ENCODE measurements around the gene AGPAT4.

The AGPAT4 gene

GRCh38 chr6:161151660-161152526, 122.0 kb downstream of the AGPAT4 start:
- no peak overlapping the region for H2BK5ac ChIP-seq (ENCODE audit: low read length)
- no peaks in the 10 kb centered on the region for H3K79me2 ChIP-seq (ENCODE audit: control insufficient read depth, insufficient read depth, low read length)
- no peak overlapping the region for H3K4me3 ChIP-seq (ENCODE audit: low read length)
- H3K56ac ChIP-seq (ENCODE audit: low read length) = no peak overlapping the region
- peaks cover 5% of the 10 kb centered on the region for H3K36me3 ChIP-seq (ENCODE audit: control insufficient read depth, insufficient read depth, low read length)
- no peaks in the 10 kb centered on the region for H3K4me1 ChIP-seq (ENCODE audit: control insufficient read depth, low read depth, low read length)
- WGBS (ENCODE audit: extremely low coverage, insufficient coverage, low lambda C conversion rate) = no CpG with 5 or more reads among the region's 19 CpGs
- DNase-seq = no peak
- H2AK5ac ChIP-seq (ENCODE audit: low read length) = no peak overlapping the region
- no peak overlapping the region for H3K4ac ChIP-seq (ENCODE audit: low read depth, low read length)
- H3K27ac ChIP-seq (ENCODE audit: low read depth, low read length) = no peak overlapping the region
- H3K23ac ChIP-seq (ENCODE audit: low read length) = no peak overlapping the region
- no peak overlapping the region for H4K5ac ChIP-seq (ENCODE audit: low read length)
- no peaks in the 10 kb centered on the region for H3K27me3 ChIP-seq (ENCODE audit: insufficient read depth, low read length, poor library complexity)
- H3K18ac ChIP-seq (ENCODE audit: low read length) = no peak overlapping the region
- no peak overlapping the region for H2BK15ac ChIP-seq (replicated peaks; ENCODE audit: low read depth)
- H3K79me1 ChIP-seq (ENCODE audit: low read length) = peaks cover 2% of the 10 kb centered on the region
- H2BK120ac ChIP-seq (ENCODE audit: low read depth, low read length) = no peak overlapping the region
- no peak overlapping the region for H3K9ac ChIP-seq (ENCODE audit: low read length)
- no peak overlapping the region for H4K8ac ChIP-seq (ENCODE audit: low read depth, low read length)
- no peak overlapping the region for H3K4me2 ChIP-seq (ENCODE audit: low read length)

GRCh38 chr6:161151059-161151645, 122.7 kb downstream of the AGPAT4 start:
- H2BK5ac ChIP-seq (ENCODE audit: low read length) = no peak overlapping the region
- H3K4me3 ChIP-seq (ENCODE audit: low read length) = no peak overlapping the region
- no peak overlapping the region for H3K18ac ChIP-seq (ENCODE audit: low read length)
- no peak overlapping the region for H2AK5ac ChIP-seq (ENCODE audit: low read length)
- no peaks in the 10 kb centered on the region for H3K4me1 ChIP-seq (ENCODE audit: control insufficient read depth, low read depth, low read length)
- H3K4me2 ChIP-seq (ENCODE audit: low read length) = no peak overlapping the region
- no peak overlapping the region for H2BK15ac ChIP-seq (replicated peaks; ENCODE audit: low read depth)
- no peak overlapping the region for H3K9ac ChIP-seq (ENCODE audit: low read length)
- H2BK120ac ChIP-seq (ENCODE audit: low read depth, low read length) = no peak overlapping the region
- WGBS (ENCODE audit: extremely low coverage, insufficient coverage, low lambda C conversion rate) = no CpG with 5 or more reads among the region's 18 CpGs
- H3K23ac ChIP-seq (ENCODE audit: low read length) = no peak overlapping the region
- no peaks in the 10 kb centered on the region for H3K79me2 ChIP-seq (ENCODE audit: control insufficient read depth, insufficient read depth, low read length)
- H3K4ac ChIP-seq (ENCODE audit: low read depth, low read length) = no peak overlapping the region
- DNase-seq = no peak
- peaks cover 2% of the 10 kb centered on the region for H3K79me1 ChIP-seq (ENCODE audit: low read length)
- peaks cover 8% of the 10 kb centered on the region for H3K36me3 ChIP-seq (ENCODE audit: control insufficient read depth, insufficient read depth, low read length)
- no peak overlapping the region for H4K5ac ChIP-seq (ENCODE audit: low read length)
- peak overlapping the region; percentile 15 for H3K56ac ChIP-seq (ENCODE audit: low read length)
- no peaks in the 10 kb centered on the region for H3K27me3 ChIP-seq (ENCODE audit: insufficient read depth, low read length, poor library complexity)
- no peak overlapping the region for H3K27ac ChIP-seq (ENCODE audit: low read depth, low read length)
- H4K8ac ChIP-seq (ENCODE audit: low read depth, low read length) = no peak overlapping the region

GRCh38 chr6:161150566-161150965, 123.3 kb downstream of the AGPAT4 start:
- Histone ChIP-seq H3K79me2 (ENCODE audit: control insufficient read depth, insufficient read depth, low read length) (no peaks in the 10 kb centered on the region), H3K27ac (ENCODE audit: low read depth, low read length) (no peak overlapping the region), H3K23ac (ENCODE audit: low read length) (no peak overlapping the region), H4K8ac (ENCODE audit: low read depth, low read length) (no peak overlapping the region), H3K9ac (ENCODE audit: low read length) (no peak overlapping the region), H2BK120ac (ENCODE audit: low read depth, low read length) (no peak overlapping the region), H3K4ac (ENCODE audit: low read depth, low read length) (no peak overlapping the region), H3K4me2 (ENCODE audit: low read length) (no peak overlapping the region), H2BK5ac (ENCODE audit: low read length) (no peak overlapping the region), H3K36me3 (ENCODE audit: control insufficient read depth, insufficient read depth, low read length) (peaks cover 11% of the 10 kb centered on the region), H3K27me3 (ENCODE audit: insufficient read depth, low read length, poor library complexity) (no peaks in the 10 kb centered on the region), H3K18ac (ENCODE audit: low read length) (no peak overlapping the region), H4K5ac (ENCODE audit: low read length) (no peak overlapping the region), H2BK15ac (replicated peaks; ENCODE audit: low read depth) (no peak overlapping the region), H3K4me3 (ENCODE audit: low read length) (no peak overlapping the region), H3K56ac (ENCODE audit: low read length) (no peak overlapping the region), H2AK5ac (ENCODE audit: low read length) (no peak overlapping the region), H3K4me1 (ENCODE audit: control insufficient read depth, low read depth, low read length) (no peaks in the 10 kb centered on the region), H3K79me1 (ENCODE audit: low read length) (no peaks in the 10 kb centered on the region)
- WGBS (ENCODE audit: extremely low coverage, insufficient coverage, low lambda C conversion rate) = no CpG with 5 or more reads among the region's 8 CpGs
- DNase-seq = no peak

- H3K79me1 ChIP-seq (ENCODE audit: low read length) = no peaks in the 10 kb centered on the region
- H2BK15ac ChIP-seq (replicated peaks; ENCODE audit: low read depth) = no peak overlapping the region
- H3K4me1 ChIP-seq (ENCODE audit: control insufficient read depth, low read depth, low read length) = no peaks in the 10 kb centered on the region
- no peak overlapping the region for H3K18ac ChIP-seq (ENCODE audit: low read length)
- no peak overlapping the region for H2BK120ac ChIP-seq (ENCODE audit: low read depth, low read length)
- H3K9ac ChIP-seq (ENCODE audit: low read length) = no peak overlapping the region
- H2BK5ac ChIP-seq (ENCODE audit: low read length) = no peak overlapping the region
- H3K56ac ChIP-seq (ENCODE audit: low read length) = no peak overlapping the region
- no peaks in the 10 kb centered on the region for H3K79me2 ChIP-seq (ENCODE audit: control insufficient read depth, insufficient read depth, low read length)
- no peaks in the 10 kb centered on the region for H3K27me3 ChIP-seq (ENCODE audit: insufficient read depth, low read length, poor library complexity)
- no peak overlapping the region for H3K4me2 ChIP-seq (ENCODE audit: low read length)
- DNase-seq = no peak
- H3K4me3 ChIP-seq (ENCODE audit: low read length) = no peak overlapping the region
- no peak overlapping the region for H4K5ac ChIP-seq (ENCODE audit: low read length)
- no peak overlapping the region for H4K8ac ChIP-seq (ENCODE audit: low read depth, low read length)
- H2AK5ac ChIP-seq (ENCODE audit: low read length) = no peak overlapping the region
- H3K23ac ChIP-seq (ENCODE audit: low read length) = no peak overlapping the region
- no CpG with 5 or more reads among the region's 5 CpGs for WGBS (ENCODE audit: extremely low coverage, insufficient coverage, low lambda C conversion rate)
- no peak overlapping the region for H3K27ac ChIP-seq (ENCODE audit: low read depth, low read length)
- H3K4ac ChIP-seq (ENCODE audit: low read depth, low read length) = no peak overlapping the region
- H3K36me3 ChIP-seq (ENCODE audit: control insufficient read depth, insufficient read depth, low read length) = peaks cover 11% of the 10 kb centered on the region
Observed at GRCh38 chr6:161150136-161150535, 123.7 kb downstream of the AGPAT4 start.

GRCh38 chr6:161143663-161144430, 130.0 kb downstream of the AGPAT4 start:
- H3K4me1 ChIP-seq (ENCODE audit: control insufficient read depth, low read depth, low read length) = no peaks in the 10 kb centered on the region
- H3K4ac ChIP-seq (ENCODE audit: low read depth, low read length) = no peak overlapping the region
- no peak overlapping the region for H3K4me3 ChIP-seq (ENCODE audit: low read length)
- H3K36me3 ChIP-seq (ENCODE audit: control insufficient read depth, insufficient read depth, low read length) = peaks cover 8% of the 10 kb centered on the region
- no peaks in the 10 kb centered on the region for H3K27me3 ChIP-seq (ENCODE audit: insufficient read depth, low read length, poor library complexity)
- no peak overlapping the region for H3K27ac ChIP-seq (ENCODE audit: low read depth, low read length)
- no peak overlapping the region for H3K4me2 ChIP-seq (ENCODE audit: low read length)
- WGBS (ENCODE audit: extremely low coverage, insufficient coverage, low lambda C conversion rate) = no CpG with 5 or more reads among the region's 11 CpGs
- no peak overlapping the region for H3K56ac ChIP-seq (ENCODE audit: low read length)
- DNase-seq = no peak
- H4K5ac ChIP-seq (ENCODE audit: low read length) = no peak overlapping the region
- H3K9ac ChIP-seq (ENCODE audit: low read length) = no peak overlapping the region
- no peak overlapping the region for H2BK15ac ChIP-seq (replicated peaks; ENCODE audit: low read depth)
- no peak overlapping the region for H4K8ac ChIP-seq (ENCODE audit: low read depth, low read length)
- no peaks in the 10 kb centered on the region for H3K79me1 ChIP-seq (ENCODE audit: low read length)
- no peak overlapping the region for H3K18ac ChIP-seq (ENCODE audit: low read length)
- no peak overlapping the region for H2AK5ac ChIP-seq (ENCODE audit: low read length)
- no peaks in the 10 kb centered on the region for H3K79me2 ChIP-seq (ENCODE audit: control insufficient read depth, insufficient read depth, low read length)
- no peak overlapping the region for H3K23ac ChIP-seq (ENCODE audit: low read length)
- H2BK120ac ChIP-seq (ENCODE audit: low read depth, low read length) = no peak overlapping the region
- no peak overlapping the region for H2BK5ac ChIP-seq (ENCODE audit: low read length)

Measured in mesendoderm (in vitro differentiated cells).